Stimulated activated memory B cell treated with anti-CD40 and anti-IgM and Interleukin-4, amounts not matched to agents 10 μg/mL and 1 μg/mL and 100 μg/mL, for 72 hours (primary cell): ENCODE data around the gene P3R3URF.
A peak's percentile ranks its signal among the peaks of the same experiment; 100 is the strongest.

Experiments
- ATAC-seq: fragments of 150-1000 bp; cut with Tn5 transposase; 2 replicates; pipeline ENCODE4 v1.10.0; 2021
- H3K27ac Mint-ChIP-seq: one replicate; pipeline ENCODE4 v1.8.0; 2022; ENCODE audit warnings: mild to moderate bottlenecking, mixed read lengths
- H3K27me3 Mint-ChIP-seq: one replicate; pipeline ENCODE4 v1.8.0; 2022; ENCODE audit warnings: mixed read lengths
- H3K36me3 Mint-ChIP-seq: one replicate; pipeline ENCODE4 v1.8.0; 2022; ENCODE audit warnings: mixed read lengths
- H3K4me1 Mint-ChIP-seq: one replicate; pipeline ENCODE4 v1.8.0; 2022; ENCODE audit warnings: mixed read lengths
- H3K4me3 Mint-ChIP-seq: one replicate; pipeline ENCODE4 v1.8.0; 2022; ENCODE audit warnings: mild to moderate bottlenecking, moderate library complexity, mixed read lengths
- H3K9me3 Mint-ChIP-seq: one replicate; pipeline ENCODE4 v1.8.0; 2022; ENCODE audit warnings: mixed read lengths

P3R3URF gene

DNA sequence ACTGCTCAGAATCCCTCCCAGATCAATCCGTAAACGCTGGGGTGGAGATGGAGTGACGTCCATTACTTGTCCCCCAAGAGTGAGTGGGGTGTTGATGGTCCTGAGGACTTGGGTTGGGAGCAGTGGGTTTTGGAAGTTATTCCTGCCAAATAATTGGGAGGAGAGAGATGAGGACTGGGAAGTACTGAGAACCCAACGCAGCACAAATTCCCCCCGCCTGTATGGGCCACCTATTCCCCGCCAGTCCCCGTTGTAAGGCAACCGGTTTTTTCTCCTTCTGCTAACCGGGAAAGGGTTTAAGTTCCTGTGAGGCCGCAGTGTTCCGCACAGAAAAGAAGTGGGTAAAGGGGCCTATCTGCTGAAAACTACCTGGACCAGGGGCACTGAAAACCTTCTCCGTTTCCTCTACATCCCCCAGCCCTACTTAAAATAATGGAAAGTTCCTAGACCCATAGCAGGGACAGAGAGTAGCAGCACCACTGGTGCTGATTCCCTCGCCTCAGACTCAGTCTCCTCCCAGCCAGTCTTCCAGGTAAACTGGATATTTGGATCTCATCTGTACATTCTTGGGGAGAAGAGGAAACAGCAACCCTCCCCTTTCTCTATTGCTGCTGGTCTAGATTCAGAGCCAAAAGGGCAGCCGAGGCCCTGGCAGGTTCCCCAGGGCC lies 27.6 kb upstream of the P3R3URF start:
- no peaks in the 10 kb centered on the region for H3K36me3 Mint-ChIP-seq

DNA sequence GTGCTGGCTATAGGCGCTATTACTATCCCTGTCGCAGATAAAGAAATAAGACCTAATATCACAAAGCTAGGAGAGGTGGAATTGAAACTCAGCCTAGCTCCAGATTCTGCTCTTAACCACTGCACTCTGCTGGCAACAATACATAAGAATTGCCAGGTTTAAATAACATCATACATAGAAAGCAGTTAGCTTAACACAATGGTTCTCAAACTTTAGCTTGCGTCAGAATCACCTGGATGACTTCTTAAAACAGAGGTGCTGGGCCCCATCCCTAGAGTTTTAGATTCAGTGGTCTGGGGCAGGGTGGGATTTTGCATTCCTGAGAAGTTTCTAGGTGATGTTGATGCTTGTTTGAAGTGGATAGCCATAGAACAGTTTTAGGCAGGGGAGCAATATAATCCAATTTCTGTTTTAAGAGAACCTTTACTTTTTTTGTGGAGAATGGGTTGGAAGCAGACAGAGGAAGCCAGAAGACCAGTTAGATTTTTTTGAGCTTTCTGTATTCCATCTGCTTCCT lies 23.0 kb upstream of the P3R3URF start:
- peaks cover 8% of the 10 kb centered on the region for H3K36me3 Mint-ChIP-seq
- H3K4me3 Mint-ChIP-seq: peak overlapping the region; percentile 86
- H3K4me1 Mint-ChIP-seq: peaks cover 34% of the 10 kb centered on the region
- ATAC-seq: no peak
- peaks cover 18% of the 10 kb centered on the region for H3K27me3 Mint-ChIP-seq
- peak overlapping the region; percentile 81 for H3K27ac Mint-ChIP-seq
- H3K9me3 Mint-ChIP-seq: no peaks in the 10 kb centered on the region

More for the DNA sequence above, 27.6 kb upstream of the P3R3URF start:
- peaks cover 18% of the 10 kb centered on the region for H3K27me3 Mint-ChIP-seq
- H3K4me1 Mint-ChIP-seq: peaks cover 19% of the 10 kb centered on the region
- H3K9me3 Mint-ChIP-seq: no peaks in the 10 kb centered on the region
- H3K4me3 Mint-ChIP-seq: peak overlapping the region; percentile 81
- no peak for ATAC-seq
- peak overlapping the region; percentile 18 for H3K27ac Mint-ChIP-seq

DNA sequence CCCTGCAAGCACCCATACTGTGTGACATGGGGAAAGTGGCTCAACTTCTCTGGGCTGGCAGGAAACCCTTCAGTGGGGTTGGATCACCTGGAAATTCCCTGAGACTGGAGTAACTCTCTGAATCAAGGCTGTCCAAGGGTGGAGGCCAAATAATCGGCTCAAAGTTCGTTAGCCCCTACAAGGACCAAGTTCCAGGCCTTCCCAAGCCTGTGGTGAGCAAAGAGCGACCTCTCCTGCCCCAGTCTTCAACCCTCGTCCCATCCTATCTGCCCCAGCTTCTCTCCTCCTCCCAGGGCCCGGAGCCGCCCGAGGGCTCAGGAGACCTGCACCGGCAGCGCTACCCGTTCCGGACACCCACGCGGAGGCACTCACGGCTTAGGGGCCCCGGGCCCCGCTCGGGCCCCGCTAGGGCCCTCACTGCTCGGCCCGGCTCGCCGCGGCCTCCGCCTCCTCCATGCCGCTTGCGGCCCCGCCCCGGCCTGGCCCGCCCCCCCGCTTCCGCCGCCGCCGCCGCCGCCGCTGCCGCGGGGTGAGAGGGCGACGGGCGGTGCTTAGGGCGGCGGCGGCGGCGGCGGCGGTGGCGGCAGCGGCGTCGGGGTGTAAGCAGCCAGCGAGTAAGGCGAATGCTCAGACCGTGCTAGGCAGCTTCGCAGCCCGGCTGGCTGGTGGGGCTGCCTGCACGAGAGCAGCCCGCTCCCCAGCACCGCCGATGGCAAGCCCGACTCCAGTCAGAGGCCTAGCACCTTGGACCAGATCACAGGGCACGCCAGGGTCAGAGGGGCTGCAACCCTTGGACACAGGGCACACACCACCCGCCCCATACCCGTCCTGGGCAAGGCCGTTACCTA lies 21.9 kb upstream of the P3R3URF start, which contains the start of gene POMGNT1:
POMGNT1 (minus strand) TSS at position 471 of the 848 bp plus-strand sequence. CDS start 613 bp downstream, outside the sequence.
- H3K4me3 Mint-ChIP-seq: peak within 1 kb of the TSS; percentile 86
- peaks cover 23% of the 10 kb centered on the region for H3K4me1 Mint-ChIP-seq
- peak; percentile 98 for ATAC-seq
- H3K27me3 Mint-ChIP-seq: peaks cover 7% of the 10 kb centered on the region
- H3K36me3 Mint-ChIP-seq: peaks cover 11% of the 10 kb centered on the region
- H3K27ac Mint-ChIP-seq: peak within 1 kb of the TSS; percentile 81
- no peaks in the 10 kb centered on the region for H3K9me3 Mint-ChIP-seq

DNA sequence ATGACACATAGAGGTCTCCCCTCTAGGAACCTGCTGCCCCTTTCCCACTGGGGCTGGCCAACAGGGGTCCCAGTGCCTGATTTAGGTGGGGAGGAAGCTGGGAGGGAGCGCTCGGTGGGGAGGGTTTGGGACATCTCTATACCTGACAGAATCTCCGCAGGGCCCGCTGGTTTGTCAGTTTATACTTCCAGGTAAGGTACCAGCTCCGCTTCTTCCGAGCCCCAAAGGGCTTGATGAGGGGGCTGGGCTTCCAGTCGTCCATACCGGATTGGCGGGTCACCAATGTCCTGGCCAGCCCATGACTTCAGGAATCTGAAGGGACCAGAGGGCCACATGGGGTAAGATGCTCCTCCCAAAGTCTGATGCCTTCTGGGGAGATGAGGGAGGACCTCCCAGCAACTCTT lies 21.3 kb upstream of the P3R3URF start:
- peak overlapping the region; percentile 81 for H3K27ac Mint-ChIP-seq

DNA sequence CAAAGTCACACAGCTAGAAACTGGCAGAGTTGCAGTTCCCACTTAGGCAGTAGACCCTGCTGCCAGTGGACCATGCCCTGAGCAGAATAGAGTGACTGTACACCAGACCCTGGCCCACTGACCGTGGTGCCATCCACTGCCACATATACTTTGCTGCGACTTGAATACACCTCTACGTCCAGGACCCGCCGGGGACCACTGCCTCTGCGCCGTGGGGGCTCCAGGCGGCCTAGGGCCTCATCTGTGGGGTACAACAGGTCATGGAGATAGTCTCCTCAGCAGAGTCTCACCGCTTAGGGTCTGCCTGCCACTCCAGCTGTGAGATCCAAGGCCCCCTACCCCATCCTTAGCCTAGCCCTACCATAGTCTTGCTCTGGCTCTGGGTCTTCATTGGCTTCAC lies 20.3 kb upstream of the P3R3URF start:
- Mint-ChIP-seq H3K9me3 (no peaks in the 10 kb centered on the region), H3K27ac (no peak overlapping the region), H3K27me3 (no peaks in the 10 kb centered on the region), H3K4me1 (peaks cover 17% of the 10 kb centered on the region), H3K4me3 (no peak overlapping the region), H3K36me3 (peaks cover 26% of the 10 kb centered on the region)
- no peak for ATAC-seq

More for the DNA sequence above, 21.3 kb upstream of the P3R3URF start:
- Mint-ChIP-seq H3K36me3 (peaks cover 18% of the 10 kb centered on the region), H3K4me3 (peak overlapping the region; percentile 86), H3K27me3 (peaks cover under 1% of the 10 kb centered on the region), H3K9me3 (no peaks in the 10 kb centered on the region), H3K4me1 (peaks cover 17% of the 10 kb centered on the region)
- no peak for ATAC-seq

DNA sequence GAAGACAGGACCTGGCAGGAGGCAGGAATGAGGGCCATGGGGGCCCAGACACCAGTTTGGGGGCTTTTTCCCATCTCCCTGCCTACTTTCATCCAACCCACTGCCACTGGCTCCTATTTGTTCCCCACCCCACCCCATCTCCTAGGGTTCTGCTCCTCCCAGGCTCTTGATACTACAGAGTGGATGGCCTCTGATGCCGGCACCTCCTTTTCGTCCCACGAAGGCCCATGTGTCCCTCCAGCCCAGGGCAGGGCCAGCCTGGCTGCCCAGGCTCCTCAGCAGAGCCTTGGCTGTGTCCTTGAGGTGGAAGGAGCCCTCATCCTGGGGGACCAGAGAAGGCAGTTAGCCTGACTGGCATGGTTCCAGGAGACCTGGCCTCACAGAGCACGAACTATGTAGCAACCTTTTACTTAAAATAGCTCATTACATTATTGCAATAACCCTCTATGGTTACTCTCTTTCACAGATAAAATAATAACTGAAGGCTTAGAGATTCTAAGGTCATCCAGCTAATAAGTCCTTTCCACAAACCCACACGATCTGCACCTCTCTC lies 18.4 kb upstream of the P3R3URF start:
- H3K27me3 Mint-ChIP-seq: no peaks in the 10 kb centered on the region
- peaks cover 35% of the 10 kb centered on the region for H3K36me3 Mint-ChIP-seq
- peaks cover 17% of the 10 kb centered on the region for H3K4me1 Mint-ChIP-seq
- no peak overlapping the region for H3K27ac Mint-ChIP-seq
- no peak for ATAC-seq
- no peaks in the 10 kb centered on the region for H3K9me3 Mint-ChIP-seq
- no peak overlapping the region for H3K4me3 Mint-ChIP-seq

DNA sequence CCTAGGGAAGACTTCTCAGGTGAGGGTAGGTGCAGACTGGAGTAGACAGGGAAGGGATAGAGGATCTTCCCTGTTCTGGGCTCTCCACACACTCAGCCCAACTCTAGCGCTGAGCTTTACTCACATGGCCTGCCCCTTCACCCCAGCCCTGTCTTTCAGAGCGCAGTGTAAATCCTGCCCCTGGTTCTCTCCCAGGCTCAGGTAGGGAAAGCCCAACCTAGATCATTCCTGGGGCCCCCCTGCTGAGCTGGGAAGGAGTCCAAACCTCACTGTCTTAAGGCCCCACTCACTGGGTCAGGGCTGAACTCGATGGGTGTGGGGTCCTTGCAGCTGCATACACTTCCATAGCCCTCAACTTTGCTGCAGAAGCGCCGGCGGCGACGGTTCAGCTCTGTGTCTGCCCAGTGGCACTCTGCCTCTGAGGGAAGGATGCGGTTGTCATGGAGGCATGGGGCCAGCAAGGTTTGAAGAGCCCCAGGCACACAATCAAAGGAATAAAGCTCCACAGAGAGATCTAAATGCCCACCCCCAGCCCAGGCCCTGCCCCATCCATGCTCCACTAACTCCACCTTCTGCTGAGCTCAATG lies 17.8 kb upstream of the P3R3URF start:
- Mint-ChIP-seq H3K27ac (no peak overlapping the region), H3K36me3 (peaks cover 41% of the 10 kb centered on the region)

DNA sequence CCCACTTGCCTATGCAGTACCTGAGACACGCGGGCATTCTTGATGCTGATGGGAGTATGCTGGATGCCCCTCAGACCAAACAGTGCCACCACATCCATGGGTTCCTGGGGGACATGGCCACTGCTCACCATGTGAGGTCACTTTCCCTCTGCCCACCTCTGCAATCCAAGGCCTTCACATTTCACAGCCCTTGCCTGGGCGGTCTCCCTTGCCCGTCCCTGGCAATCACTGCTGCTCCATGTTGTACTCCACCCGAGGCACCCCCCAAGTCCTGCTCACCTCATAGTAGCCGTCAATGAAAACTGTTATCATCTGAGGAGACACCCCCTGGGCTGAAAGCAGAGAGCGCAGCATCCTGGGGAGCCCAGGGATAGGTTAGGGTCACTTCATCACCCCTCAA lies 17.0 kb upstream of the P3R3URF start:
- ATAC-seq: no peak
- Mint-ChIP-seq H3K27ac (no peak overlapping the region), H3K27me3 (no peaks in the 10 kb centered on the region), H3K4me1 (peaks cover 17% of the 10 kb centered on the region), H3K36me3 (peaks cover 43% of the 10 kb centered on the region), H3K4me3 (no peak overlapping the region), H3K9me3 (no peaks in the 10 kb centered on the region)

More for the DNA sequence above, 17.8 kb upstream of the P3R3URF start:
- no peak for ATAC-seq
- no peaks in the 10 kb centered on the region for H3K27me3 Mint-ChIP-seq
- H3K4me3 Mint-ChIP-seq: no peak overlapping the region
- no peaks in the 10 kb centered on the region for H3K9me3 Mint-ChIP-seq
- peaks cover 17% of the 10 kb centered on the region for H3K4me1 Mint-ChIP-seq

DNA sequence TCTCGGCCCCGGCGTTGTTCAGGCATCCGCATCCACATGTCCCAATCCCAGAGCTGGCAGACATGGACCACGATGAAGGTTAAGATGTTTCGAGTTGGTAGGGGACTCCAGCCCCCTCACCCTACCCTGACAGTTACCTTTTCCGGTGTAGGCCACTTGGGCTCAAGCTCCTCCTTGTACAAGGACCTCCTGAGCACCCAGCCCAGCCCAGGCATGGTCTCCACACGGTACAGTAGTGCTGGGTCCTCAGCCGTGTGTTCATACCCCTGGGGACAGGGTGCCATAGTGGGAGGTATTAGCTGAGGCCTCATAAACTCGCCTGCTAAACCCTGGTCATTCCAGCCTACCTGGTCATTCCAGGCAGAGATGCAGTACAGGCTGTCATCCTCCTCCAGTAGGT lies 15.9 kb upstream of the P3R3URF start:
- no peaks in the 10 kb centered on the region for H3K9me3 Mint-ChIP-seq
- no peaks in the 10 kb centered on the region for H3K27me3 Mint-ChIP-seq
- H3K4me3 Mint-ChIP-seq: no peak overlapping the region
- H3K4me1 Mint-ChIP-seq: peaks cover 13% of the 10 kb centered on the region
- peaks cover 55% of the 10 kb centered on the region for H3K36me3 Mint-ChIP-seq
- no peak overlapping the region for H3K27ac Mint-ChIP-seq
- ATAC-seq: no peak

DNA sequence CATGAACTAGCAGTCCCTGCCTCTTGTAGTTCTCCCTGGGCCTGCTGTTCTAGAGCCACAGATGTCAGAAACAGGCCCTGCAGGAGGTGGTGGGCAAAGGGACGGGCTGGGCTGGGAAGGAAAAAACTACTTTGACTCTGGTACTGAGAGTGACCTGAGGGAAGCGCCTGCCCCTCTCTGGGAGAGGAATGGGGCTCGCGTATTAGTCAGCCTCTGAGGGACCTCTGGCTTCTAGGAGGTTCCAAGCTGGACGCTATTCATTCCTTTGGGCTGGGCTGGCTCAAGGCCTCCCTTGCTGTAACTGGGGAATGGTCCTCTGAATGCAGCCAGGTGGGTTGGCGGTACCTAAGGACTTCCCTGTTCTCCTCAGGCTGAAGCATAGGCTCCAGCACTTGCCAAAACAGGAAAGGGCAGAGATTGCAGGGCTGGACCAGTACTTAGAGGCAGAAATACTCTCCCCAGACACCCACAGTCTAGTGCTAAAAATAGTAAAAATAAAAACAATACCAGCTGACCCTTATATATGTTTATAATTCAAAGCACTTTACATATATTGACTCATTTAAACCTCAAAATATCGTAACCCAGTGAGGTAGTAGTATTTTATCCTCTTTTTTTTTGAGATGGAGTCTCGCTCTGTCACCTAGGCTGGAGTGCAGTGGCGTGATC lies 14.9 kb upstream of the P3R3URF start:
- Mint-ChIP-seq H3K27ac (no peak overlapping the region), H3K36me3 (peaks cover 56% of the 10 kb centered on the region), H3K4me3 (no peak overlapping the region), H3K4me1 (peaks cover 3% of the 10 kb centered on the region), H3K27me3 (no peaks in the 10 kb centered on the region), H3K9me3 (no peaks in the 10 kb centered on the region)
- no peak for ATAC-seq

DNA sequence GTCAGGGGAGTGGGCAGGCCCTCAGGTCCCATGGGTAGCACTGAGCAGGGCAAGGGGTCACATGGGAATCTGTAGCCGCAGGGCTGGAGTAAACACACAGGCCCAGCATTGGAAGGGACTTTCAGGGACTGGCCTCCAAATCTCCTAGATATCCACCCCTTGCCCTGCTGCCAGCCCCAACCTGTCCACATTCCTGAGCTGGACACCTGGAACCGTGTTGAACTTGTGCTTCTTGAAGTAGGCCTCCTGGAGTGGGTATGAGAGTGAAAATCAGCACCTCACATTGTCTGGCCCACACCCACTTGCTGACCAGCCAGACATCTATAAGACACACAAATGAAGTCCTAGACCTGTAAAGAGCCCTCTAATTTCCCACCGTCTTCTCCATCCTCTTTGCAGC lies 14.3 kb upstream of the P3R3URF start:
- ATAC-seq: no peak
- no peak overlapping the region for H3K27ac Mint-ChIP-seq
- peaks cover 56% of the 10 kb centered on the region for H3K36me3 Mint-ChIP-seq

DNA sequence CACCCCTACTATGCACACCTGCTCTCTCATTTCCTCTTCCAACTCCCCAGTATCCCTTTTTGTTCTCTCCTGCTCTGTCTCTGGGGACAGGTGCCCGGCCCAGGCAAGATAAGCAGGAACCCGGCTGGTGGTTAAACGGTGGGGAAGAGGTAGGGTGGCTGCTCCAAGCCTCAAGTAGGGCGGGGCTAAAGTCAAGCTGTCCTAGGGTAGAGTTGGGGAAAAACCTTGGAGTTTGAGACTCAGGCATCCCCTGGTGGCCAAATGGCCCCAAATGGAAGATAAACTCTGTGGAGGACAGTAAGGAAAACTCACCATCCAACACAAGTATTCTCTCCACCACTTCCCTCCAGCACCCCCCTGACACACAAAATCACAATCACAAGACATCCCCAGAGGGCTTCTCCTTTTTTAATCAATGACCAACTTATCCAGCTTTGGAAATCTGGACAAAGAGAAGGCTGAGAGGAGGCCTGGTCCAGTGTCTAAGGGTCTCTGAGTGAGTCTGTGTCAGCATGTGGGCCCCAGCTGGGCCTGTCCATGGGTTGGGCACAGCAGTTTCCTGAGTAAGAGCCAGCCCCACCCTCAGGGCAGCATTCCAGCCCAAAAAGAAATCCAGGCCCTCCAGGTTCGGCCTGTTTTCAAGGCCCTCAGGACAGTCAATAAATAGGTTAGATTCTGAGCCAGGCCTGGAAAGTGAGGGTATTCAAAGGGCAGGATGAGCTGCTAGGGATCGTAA lies 12.2 kb upstream of the P3R3URF start:
- Mint-ChIP-seq H3K36me3 (peaks cover 48% of the 10 kb centered on the region), H3K27ac (no peak overlapping the region), H3K4me1 (peaks cover 22% of the 10 kb centered on the region), H3K27me3 (no peaks in the 10 kb centered on the region), H3K4me3 (no peak overlapping the region), H3K9me3 (no peaks in the 10 kb centered on the region)
- no peak for ATAC-seq

More for the DNA sequence above, 14.3 kb upstream of the P3R3URF start:
- Mint-ChIP-seq H3K27me3 (no peaks in the 10 kb centered on the region), H3K9me3 (no peaks in the 10 kb centered on the region), H3K4me1 (peaks cover 3% of the 10 kb centered on the region), H3K4me3 (no peak overlapping the region)

DNA sequence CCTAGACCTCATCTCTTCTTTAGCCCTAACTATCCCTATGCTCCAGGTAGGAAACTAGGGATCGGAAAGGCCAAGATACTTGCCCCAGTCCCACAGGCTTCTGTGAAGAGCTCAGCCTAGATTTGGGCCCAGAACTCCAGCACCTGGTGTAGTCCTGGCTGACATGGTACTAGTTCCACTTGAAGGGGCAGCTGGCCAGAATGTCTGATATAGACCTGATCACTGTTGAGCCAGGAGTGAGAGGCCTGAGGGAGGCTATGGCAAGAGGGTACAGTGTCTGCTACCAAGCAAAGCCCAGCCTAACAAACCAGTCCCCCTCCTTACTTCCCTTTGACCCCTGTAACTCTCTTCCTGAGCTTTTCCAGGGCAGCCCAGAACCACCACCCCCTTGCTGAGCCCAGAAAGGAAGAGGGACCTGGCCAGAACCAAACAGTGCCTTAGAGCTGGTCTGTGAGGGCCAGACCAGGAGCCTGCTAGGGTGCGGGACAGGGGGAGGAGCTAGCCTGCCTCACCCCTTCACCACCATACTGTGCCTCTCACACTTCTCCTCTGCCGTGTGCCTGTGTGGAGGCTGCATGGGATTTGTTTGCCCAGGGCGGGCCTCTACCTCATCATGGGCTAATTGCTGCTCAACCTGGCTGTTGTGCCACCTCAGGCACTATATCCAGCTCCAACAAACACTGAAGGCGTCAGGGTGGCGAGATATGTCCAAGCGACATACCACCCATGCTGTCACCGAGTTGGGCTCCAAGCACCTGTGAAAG lies 11.0 kb upstream of the P3R3URF start:
- ATAC-seq: no peak
- H3K9me3 Mint-ChIP-seq: no peaks in the 10 kb centered on the region
- peaks cover 22% of the 10 kb centered on the region for H3K4me1 Mint-ChIP-seq
- peaks cover 36% of the 10 kb centered on the region for H3K36me3 Mint-ChIP-seq
- no peaks in the 10 kb centered on the region for H3K27me3 Mint-ChIP-seq
- no peak overlapping the region for H3K27ac Mint-ChIP-seq
- no peak overlapping the region for H3K4me3 Mint-ChIP-seq
